ENCODE data around the gene AKAP6. TPM values are rescaled to one million over a fixed set of nuclear protein-coding genes. Genes with fewer than 3 reads are reported as not detected.

Gene AKAP6
- total and polyA plus RNA-seq, 10 of the 15 experiments (the other 5 are each of a cell fraction or from before 2014, with no cell fraction given), result 0.35 to 5.9 (median 2.2) TPM

DNA sequence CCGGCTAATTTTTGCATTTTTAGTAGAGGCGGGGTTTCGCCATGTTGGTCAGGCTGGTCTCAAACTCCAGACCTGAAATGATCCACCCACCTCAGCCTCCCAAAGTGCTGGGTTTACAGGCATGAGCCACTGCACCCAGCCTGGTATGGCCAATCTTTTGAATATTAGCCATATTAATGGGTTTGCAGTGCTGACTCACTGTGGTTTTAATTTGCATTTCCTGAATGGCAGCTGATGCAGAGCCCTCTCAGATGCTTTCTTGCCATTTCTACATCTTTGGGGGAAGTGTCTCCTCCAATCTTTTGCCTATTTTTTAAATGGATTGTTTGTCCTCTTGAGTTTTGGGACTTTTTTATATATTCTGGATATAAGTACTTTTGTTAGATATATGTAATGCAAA, 554.1 kb downstream of the AKAP6 start (continued):
- TF ChIP-seq SMARCA5 (IDR thresholded peaks at IDR 0.05) (no peak), SKIL (IDR thresholded peaks at IDR 0.05; ENCODE audit: low read depth, poor library complexity, severe bottlenecking) (no peak), NFIC (IDR thresholded peaks at IDR 0.05; ENCODE audit: low read depth, low read length) (no peak), ZNF384 (IDR thresholded peaks at IDR 0.05; ENCODE audit: borderline replicate concordance, low read depth, low read length) (no peak)
- TF ChIP-seq, protein P1, sequence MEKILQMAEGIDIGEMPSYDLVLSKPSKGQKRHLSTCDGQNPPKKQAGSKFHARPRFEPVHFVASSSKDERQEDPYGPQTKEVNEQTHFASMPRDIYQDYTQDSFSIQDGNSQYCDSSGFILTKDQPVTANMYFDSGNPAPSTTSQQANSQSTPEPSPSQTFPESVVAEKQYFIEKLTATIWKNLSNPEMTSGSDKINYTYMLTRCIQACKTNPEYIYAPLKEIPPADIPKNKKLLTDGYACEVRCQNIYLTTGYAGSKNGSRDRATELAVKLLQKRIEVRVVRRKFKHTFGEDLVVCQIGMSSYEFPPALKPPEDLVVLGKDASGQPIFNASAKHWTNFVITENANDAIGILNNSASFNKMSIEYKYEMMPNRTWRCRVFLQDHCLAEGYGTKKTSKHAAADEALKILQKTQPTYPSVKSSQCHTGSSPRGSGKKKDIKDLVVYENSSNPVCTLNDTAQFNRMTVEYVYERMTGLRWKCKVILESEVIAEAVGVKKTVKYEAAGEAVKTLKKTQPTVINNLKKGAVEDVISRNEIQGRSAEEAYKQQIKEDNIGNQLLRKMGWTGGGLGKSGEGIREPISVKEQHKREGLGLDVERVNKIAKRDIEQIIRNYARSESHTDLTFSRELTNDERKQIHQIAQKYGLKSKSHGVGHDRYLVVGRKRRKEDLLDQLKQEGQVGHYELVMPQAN (conservative IDR thresholded peaks at IDR 0.05), result no peak
- TF ChIP-seq, protein P2, sequence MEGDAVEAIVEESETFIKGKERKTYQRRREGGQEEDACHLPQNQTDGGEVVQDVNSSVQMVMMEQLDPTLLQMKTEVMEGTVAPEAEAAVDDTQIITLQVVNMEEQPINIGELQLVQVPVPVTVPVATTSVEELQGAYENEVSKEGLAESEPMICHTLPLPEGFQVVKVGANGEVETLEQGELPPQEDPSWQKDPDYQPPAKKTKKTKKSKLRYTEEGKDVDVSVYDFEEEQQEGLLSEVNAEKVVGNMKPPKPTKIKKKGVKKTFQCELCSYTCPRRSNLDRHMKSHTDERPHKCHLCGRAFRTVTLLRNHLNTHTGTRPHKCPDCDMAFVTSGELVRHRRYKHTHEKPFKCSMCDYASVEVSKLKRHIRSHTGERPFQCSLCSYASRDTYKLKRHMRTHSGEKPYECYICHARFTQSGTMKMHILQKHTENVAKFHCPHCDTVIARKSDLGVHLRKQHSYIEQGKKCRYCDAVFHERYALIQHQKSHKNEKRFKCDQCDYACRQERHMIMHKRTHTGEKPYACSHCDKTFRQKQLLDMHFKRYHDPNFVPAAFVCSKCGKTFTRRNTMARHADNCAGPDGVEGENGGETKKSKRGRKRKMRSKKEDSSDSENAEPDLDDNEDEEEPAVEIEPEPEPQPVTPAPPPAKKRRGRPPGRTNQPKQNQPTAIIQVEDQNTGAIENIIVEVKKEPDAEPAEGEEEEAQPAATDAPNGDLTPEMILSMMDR (IDR thresholded peaks at IDR 0.05 in 2 of 3, conservative IDR thresholded peaks at IDR 0.05 in 1 of 3; ENCODE audit: control insufficient read depth in 2 of 3, extremely low read depth in 1 of 3, insufficient read depth in 1 of 3, low read depth in 3 of 3, low read length in 3 of 3), result no peak

Small RNA genes lying within 50 kb of the gene (small RNA-seq; reads per million reads assigned to genes)
- gene RN7SL660P, result 0.12 reads per million

Other genes with a start within 250 kb of the AKAP6 start
- not detected in 2 replicates for gene RNU6-7, start 127.3 kb upstream of the AKAP6 start, total RNA-seq (2014; rRNA removed)
- not detected in 2 replicates for gene RNU6-7, start 127.3 kb upstream of the AKAP6 start, total RNA-seq (2014; rRNA removed; fragmentation: Illumina TruSeq; extraction: Trizol)
- not detected in 2 replicates for gene RNU6-7, start 127.3 kb upstream of the AKAP6 start, total RNA-seq (2021)
- not detected in 2 replicates for gene RNU6-7, start 127.3 kb upstream of the AKAP6 start, polyA plus RNA-seq (2011; rRNA removed)
- not detected in 2 replicates for gene RNU6-7, start 127.3 kb upstream of the AKAP6 start, polyA plus RNA-seq (2014; fragmentation: Illumina TruSeq; extraction: Trizol)
- not detected for gene RNU6-7, start 127.3 kb upstream of the AKAP6 start, polyA plus RNA-seq (2014; fragmentation: Nextera tagmentation; extraction: Ambion mirVana)
- gene RNU6-7, start 127.3 kb upstream of the AKAP6 start, polyA plus RNA-seq (2014; rRNA removed), result not detected in 2 replicates
- gene RNU6-7, start 127.3 kb upstream of the AKAP6 start, polyA plus RNA-seq (2016; fragmentation: Nextera tagmentation; extraction: Ambion mirVana), result not detected
- gene RNU6-8, start 126.0 kb upstream of the AKAP6 start, total RNA-seq (2014; rRNA removed), result not detected in 2 replicates
- gene RNU6-8, start 126.0 kb upstream of the AKAP6 start, total RNA-seq (2014; rRNA removed; fragmentation: Illumina TruSeq; extraction: Trizol), result not detected in 2 replicates
- gene RNU6-8, start 126.0 kb upstream of the AKAP6 start, total RNA-seq (2021), result not detected in 2 replicates
- gene RNU6-8, start 126.0 kb upstream of the AKAP6 start, polyA plus RNA-seq (2011; rRNA removed), result not detected in 2 replicates
- not detected in 2 replicates for gene RNU6-8, start 126.0 kb upstream of the AKAP6 start, polyA plus RNA-seq (2014; fragmentation: Illumina TruSeq; extraction: Trizol)
- gene RNU6-8, start 126.0 kb upstream of the AKAP6 start, polyA plus RNA-seq (2014; fragmentation: Nextera tagmentation; extraction: Ambion mirVana), result not detected
- not detected in 2 replicates for gene RNU6-8, start 126.0 kb upstream of the AKAP6 start, polyA plus RNA-seq (2014; rRNA removed)
- not detected for gene RNU6-8, start 126.0 kb upstream of the AKAP6 start, polyA plus RNA-seq (2016; fragmentation: Nextera tagmentation; extraction: Ambion mirVana)